ENCODE results near the gene MMP24OS.

MMP24OS gene

GRCh38 chr20:35299780-35300179 lies 21.9 kb upstream of the MMP24OS start:
- Histone ChIP-seq H3K27ac (replicated peaks) (no peak overlapping the region), H3K27me3 (ENCODE audit: insufficient read depth, poor library complexity, severe bottlenecking) (no peaks in the 10 kb centered on the region), H3K4me3 (replicated peaks; ENCODE audit: insufficient read depth, low read length) (no peak overlapping the region)
- no peak for DNase-seq (ENCODE audit: low read depth in 1 of 2, low spot score in 1 of 2)
- TF ChIP-seq REST (IDR thresholded peaks at IDR 0.05; ENCODE audit: insufficient replicate concordance, low read depth) (no peak), SPI1 (IDR thresholded peaks at IDR 0.05; ENCODE audit: borderline replicate concordance, low read depth) (no peak), POLR2AphosphoS5 (IDR thresholded peaks at IDR 0.05; ENCODE audit: low read depth) (no peak), CTCF (IDR thresholded peaks at IDR 0.05; ENCODE audit: insufficient read depth, low read length) (no peak), GABPA (IDR thresholded peaks at IDR 0.05; ENCODE audit: low read depth) (no peak)

GRCh38 chr20:35298264-35298663 lies 20.3 kb upstream of the MMP24OS start:
- H3K27me3 ChIP-seq (ENCODE audit: insufficient read depth, poor library complexity, severe bottlenecking): no peaks in the 10 kb centered on the region
- TF ChIP-seq SPI1 (IDR thresholded peaks at IDR 0.05; ENCODE audit: borderline replicate concordance, low read depth) (no peak), CTCF (IDR thresholded peaks at IDR 0.05; ENCODE audit: insufficient read depth, low read length) (no peak), REST (IDR thresholded peaks at IDR 0.05; ENCODE audit: insufficient replicate concordance, low read depth) (no peak), POLR2AphosphoS5 (IDR thresholded peaks at IDR 0.05; ENCODE audit: low read depth) (no peak), GABPA (IDR thresholded peaks at IDR 0.05; ENCODE audit: low read depth) (no peak)
- H3K4me3 ChIP-seq (replicated peaks; ENCODE audit: insufficient read depth, low read length): no peak overlapping the region
- H3K27ac ChIP-seq (replicated peaks): no peak overlapping the region
- DNase-seq (ENCODE audit: low read depth in 1 of 2, low spot score in 1 of 2): no peak

GRCh38 chr20:35297740-35298139 lies 19.8 kb upstream of the MMP24OS start:
- no peak overlapping the region for H3K4me3 ChIP-seq (replicated peaks; ENCODE audit: insufficient read depth, low read length)
- H3K27me3 ChIP-seq (ENCODE audit: insufficient read depth, poor library complexity, severe bottlenecking): no peaks in the 10 kb centered on the region
- DNase-seq (ENCODE audit: low read depth in 1 of 2, low spot score in 1 of 2): no peak
- H3K27ac ChIP-seq (replicated peaks): no peak overlapping the region
- TF ChIP-seq GABPA (IDR thresholded peaks at IDR 0.05; ENCODE audit: low read depth): no peak
- TF ChIP-seq POLR2AphosphoS5 (IDR thresholded peaks at IDR 0.05; ENCODE audit: low read depth): no peak
- no peak for TF ChIP-seq REST (IDR thresholded peaks at IDR 0.05; ENCODE audit: insufficient replicate concordance, low read depth)
- no peak for TF ChIP-seq CTCF (IDR thresholded peaks at IDR 0.05; ENCODE audit: insufficient read depth, low read length)
- TF ChIP-seq SPI1 (IDR thresholded peaks at IDR 0.05; ENCODE audit: borderline replicate concordance, low read depth): no peak
